HepG2 (cell line): ENCODE measurements around the gene TAPBP. TPM values are rescaled to one million over a fixed set of nuclear protein-coding genes. Genes with fewer than 3 reads are reported as not detected.

Experiments
- ATAC-seq: fragments of 200-7000 bp; cut with Tn5 transposase; 3 replicates; pipeline ENCODE4 v1.9.1; 2020; ENCODE audit warnings: mild to moderate bottlenecking, moderate library complexity
- BruUV-seq: library from RNA; stranded (reverse); fragments of 400-500 nt; replicated peaks from 2 replicates; lab custom pipeline; 2021; lab: Mats Ljungman, UMichigan
- CTCF ChIA-PET: fragments of 300-600 bp; formaldehyde crosslinking; extraction: SDS; loops from one replicate; lab custom pipeline; 2021; ENCODE audit warnings: low total read pairs, inconsistent platforms, low intra/inter-chr PET ratio; lab: Yijun Ruan, JAX
- POLR2A ChIA-PET: fragments of 350-600 bp; sonication (Branson Sonifier 250); formaldehyde crosslinking; loops from one replicate; lab custom pipeline; 2020; ENCODE audit warnings: antibody characterized with exemption, inconsistent platforms; lab: Yijun Ruan, JAX
- DNase-seq: peaks from one replicate; pipeline ENCODE4 v3.0.0-alpha.2; 2015; ENCODE audit warnings: low spot score
- FAIRE-seq: peaks from 3 replicates; lab custom pipeline; 2011; peaks lifted over from hg19 to GRCh38; lab: Jason Lieb, UNC
- H2AFZ ChIP-seq: one replicate; pipeline ENCODE4 v1.6.1; 2011; ENCODE audit warnings: low read length, inconsistent platforms
- H3K27ac ChIP-seq: fragments of 300-600 bp; 3 replicates; pipeline ENCODE4 v1.8.0; 2011; ENCODE audit warnings: mixed run types, mild to moderate bottlenecking, mixed read lengths, low read length, inconsistent platforms; ENCODE audit not compliant: insufficient read depth; ENCODE audit errors: extremely low read length
- H3K27me3 ChIP-seq, 2 experiments: fragments of 200-600 bp in 1 of 2; 2 replicates in 1 of 2; 3 replicates in 1 of 2; pipeline versions ENCODE4 v1.6.0 to v1.8.0; 2011; ENCODE audit warnings: low read length in 2 of 2, mild to moderate bottlenecking in 2 of 2, moderate library complexity in 2 of 2, inconsistent platforms in 1 of 2; ENCODE audit not compliant: insufficient read depth in 2 of 2, control insufficient read depth in 1 of 2
- H3K36me3 ChIP-seq, 2 experiments: fragments of 200-600 bp in 1 of 2; replicated peaks in 1 of 2; 2 replicates in 1 of 2; 3 replicates in 1 of 2; pipeline versions ENCODE4 v1.5.1 to v1.8.0; 2011; ENCODE audit warnings: low read length in 2 of 2, inconsistent platforms in 1 of 2; ENCODE audit not compliant: insufficient read depth in 2 of 2, control insufficient read depth in 1 of 2
- H3K4me1 ChIP-seq: 2 replicates; pipeline ENCODE4 v1.5.1; 2012; ENCODE audit warnings: low read length, inconsistent platforms; ENCODE audit not compliant: insufficient read depth
- H3K4me2 ChIP-seq: 2 replicates; pipeline ENCODE4 v1.6.0; 2011; ENCODE audit warnings: low read depth, low read length, inconsistent platforms
- H3K4me3 ChIP-seq, 3 experiments: fragments of 200-600 bp in 1 of 3; sonication (generic), shearing (Covaris generic) in 1 of 3; replicated peaks in 1 of 3; 2 replicates each; pipeline ENCODE4 v1.5.1; 2011 to 2016; ENCODE audit warnings: low read length in 3 of 3, inconsistent platforms in 2 of 3, low read depth in 2 of 3, mild to moderate bottlenecking in 2 of 3, control low read depth in 1 of 3, mixed read lengths in 1 of 3; ENCODE audit not compliant: insufficient read depth in 1 of 3
- H3K79me2 ChIP-seq: one replicate; pipeline ENCODE4 v1.6.1; 2011; ENCODE audit warnings: low read length, inconsistent platforms; ENCODE audit not compliant: insufficient read depth
- H3K9ac ChIP-seq: 2 replicates; pipeline ENCODE4 v1.6.0; 2011; ENCODE audit warnings: mild to moderate bottlenecking, low read depth, low read length, inconsistent platforms; ENCODE audit not compliant: insufficient read depth
- H3K9me3 ChIP-seq: 2 replicates; pipeline ENCODE4 v1.5.1; 2012; ENCODE audit warnings: mild to moderate bottlenecking, low read length
- H4K20me1 ChIP-seq: 2 replicates; pipeline ENCODE4 v1.6.0; 2011; ENCODE audit warnings: inconsistent platforms, mild to moderate bottlenecking, low read length, moderate library complexity; ENCODE audit not compliant: insufficient read depth
- CBX1 ChIP-seq: IDR thresholded peaks from one replicate; pipeline ENCODE4 v1.6.1; 2016; ENCODE audit warnings: antibody characterized with exemption, low read depth
- DNMT1 ChIP-seq: sonication (generic); formaldehyde crosslinking; IDR thresholded peaks from 2 replicates; pipeline ENCODE4 v1.5.1; 2020; ENCODE audit warnings: mild to moderate bottlenecking, missing genetic modification reagents
- EEA1 ChIP-seq: sonication (generic); formaldehyde crosslinking; IDR thresholded peaks from 2 replicates; pipeline ENCODE4 v1.5.1; 2020; ENCODE audit warnings: mild to moderate bottlenecking, missing genetic modification reagents, borderline replicate concordance
- KAT8 ChIP-seq: IDR thresholded peaks from 2 replicates; pipeline ENCODE4 v1.6.1; 2016; ENCODE audit warnings: missing genetic modification reagents, missing compliant biosample characterization
- NRL ChIP-seq: sonication (generic); formaldehyde crosslinking; IDR thresholded peaks from 2 replicates; pipeline ENCODE4 v1.5.0; 2020; ENCODE audit warnings: missing genetic modification reagents, mild to moderate bottlenecking, moderate library complexity, borderline replicate concordance
- POLR2G ChIP-seq: fragments of 200-400 bp; formaldehyde crosslinking; IDR thresholded peaks from 2 replicates; pipeline ENCODE4 v1.6.1; 2018; ENCODE audit warnings: mild to moderate bottlenecking, low read depth, low read length, moderate library complexity
- PTBP1 ChIP-seq: fragments of 200-400 bp; formaldehyde crosslinking; IDR thresholded peaks from 2 replicates; pipeline ENCODE4 v1.6.1; 2018; ENCODE audit warnings: low read length, low read depth; ENCODE audit not compliant: poor library complexity, severe bottlenecking
- SIX4 ChIP-seq: sonication (generic); formaldehyde crosslinking; IDR thresholded peaks from 2 replicates; pipeline ENCODE4 v1.4.0; 2020; ENCODE audit warnings: missing genetic modification reagents
- SKI ChIP-seq: fragments of 450-650 bp; IDR thresholded peaks from one replicate; pipeline ENCODE4 v1.6.1; 2018; ENCODE audit warnings: mild to moderate bottlenecking; ENCODE audit not compliant: partially characterized antibody
- SNAPC2 ChIP-seq: sonication (generic); formaldehyde crosslinking; IDR thresholded peaks from 2 replicates; pipeline ENCODE4 v1.8.1; 2022; ENCODE audit warnings: mild to moderate bottlenecking, missing genetic modification reagents
- ZIK1 ChIP-seq: sonication (generic); formaldehyde crosslinking; IDR thresholded peaks from 2 replicates; pipeline ENCODE4 v1.5.0; 2020; ENCODE audit warnings: mild to moderate bottlenecking, low read depth, missing genetic modification reagents, borderline replicate concordance
- ZNF274 ChIP-seq: sonication (generic); formaldehyde crosslinking; IDR thresholded peaks from 2 replicates; pipeline ENCODE4 v1.5.1; 2020; ENCODE audit warnings: mild to moderate bottlenecking, missing genetic modification reagents
- ZNF337 ChIP-seq: sonication (generic); formaldehyde crosslinking; IDR thresholded peaks from 2 replicates; pipeline ENCODE4 v1.5.1; 2020; ENCODE audit warnings: missing genetic modification reagents, low read depth, mild to moderate bottlenecking, borderline replicate concordance
- ZNF598 ChIP-seq: sonication (generic); formaldehyde crosslinking; IDR thresholded peaks from 2 replicates; pipeline ENCODE4 v1.5.1; 2020; ENCODE audit warnings: mild to moderate bottlenecking, missing genetic modification reagents, borderline replicate concordance
- ZNF737 ChIP-seq: sonication (generic); formaldehyde crosslinking; IDR thresholded peaks from 2 replicates; pipeline ENCODE4 v1.5.0; 2020; ENCODE audit warnings: missing genetic modification reagents, mild to moderate bottlenecking, borderline replicate concordance
- WGBS: methylation state at CpG from one replicate; pipeline ENCODE4 v1.1.6; 2017; ENCODE audit warnings: low lambda C conversion rate; 5-methylcytosine and 5-hydroxymethylcytosine counted together
- in situ Hi-C: cut with HindIII; loops from 2 replicates; pipeline ENCODE4 v1.10.0; 2017; ENCODE audit warnings: low pct_unique_long_range_greater_than_20kb; ENCODE audit not compliant: extremely low pct_ligation_motif_present
- intact Hi-C: fragments of 100-400 bp; cut with micrococcal nuclease; formaldehyde crosslinking; loops from one replicate; pipeline ENCODE4 v1.10.0; 2022; ENCODE audit not compliant: unreplicated experiment
- polyA plus RNA-seq, 8 experiments: library from polyadenylated mRNA; depleted of rRNA in 3 of 8; stranded (reverse) in 7 of 8; unstranded in 1 of 8; fragments of >200 nt; fragmentation: Illumina TruSeq in 4 of 8; extraction: Trizol in 4 of 8; gene quantifications; 2 replicates each; pipeline versions ENCODE4 v1.2.1 to v1.2.3, GENCODE V29; 2011 to 2016; ENCODE audit warnings: low read depth in 4 of 8, missing spikeins in 1 of 8, mixed read lengths in 1 of 8; ENCODE audit not compliant: insufficient read depth in 1 of 8
- total RNA-seq, 5 experiments: library from RNA; depleted of rRNA; stranded (reverse); fragments of >200 nt; fragmentation: Illumina TruSeq; extraction: Trizol; gene quantifications; 2 replicates each; pipeline ENCODE4 v1.2.3, GENCODE V29; 2016; ENCODE audit warnings: low read depth in 1 of 5
- TF ChIP-seq, protein P1 (sequence below): IDR thresholded peaks from 2 replicates; pipeline ENCODE4 v1.6.1; 2016; ENCODE audit warnings: low read depth, control low read depth
- TF ChIP-seq, protein P2 (sequence below): sonication (generic); formaldehyde crosslinking; IDR thresholded peaks from 2 replicates; pipeline ENCODE4 v1.4.0; 2020; ENCODE audit warnings: missing genetic modification reagents, borderline replicate concordance

The TAPBP gene
- total and polyA plus RNA-seq, 2 of the 13 experiments (the other 11 are each of a cell fraction or from before 2014, with no cell fraction given) = 27.4 to 32.3 TPM

- in situ Hi-C loops = loop anchor here (5.0 kb wide), 4 partner anchors 48 to 233 kb away; partner anchors contain the start of genes HSD17B8, RXRB and SLC39A7
- DNase-seq (no peak), ATAC-seq (peak; percentile 16), FAIRE-seq (no peak)
- Histone ChIP-seq H4K20me1 (no peaks in the 10 kb centered on the region), H3K27ac (peak overlapping the region; percentile 94), H3K36me3 (peaks cover 0 to 2% of the 10 kb centered on the region in 2 experiments; a peak in 4 of 5 replicates), H3K79me2 (no peaks in the 10 kb centered on the region), H3K4me2 (peak overlapping the region; percentile 100), H3K9ac (peak overlapping the region; percentile 96), H3K27me3 (no peaks in the 10 kb centered on the region; a peak in 1 of 5 replicates), H3K9me3 (no peaks in the 10 kb centered on the region), H2AFZ (no peak overlapping the region), H3K4me3 (peak overlapping the region; percentile 80 to 89 (median 86)), H3K4me1 (peaks cover 30% of the 10 kb centered on the region)
- ChIA-PET CTCF (interaction anchor here (1.5 to 2.3 kb wide), 2 partner anchors 88 to 235 kb away, joined by 9 to 16 read pairs; no protein-coding TSS in a partner anchor), POLR2A (interaction anchor here (0.6 to 5.1 kb wide), 30 partner anchors 11 to 278 kb away, joined by 3 to 94 read pairs (median 8); partner anchors contain the start of genes B3GALT4, CUTA, HSD17B8 and PFDN6)
- intact Hi-C loops = loop anchor here (1.0 to 2.0 kb wide), 5 partner anchors 49 to 235 kb away; partner anchors contain the start of genes RXRB and SLC39A7
- TSS peak; percentile 80 for BruUV-seq
- 16% methylated on average over 15 of the region's 15 CpGs for WGBS
- TF ChIP-seq KAT8 (CRISPR knock-in tag) = peak; percentile 17; the same call in 1 of the 2 replicates
- no peak for TF ChIP-seq SKI
- peak; percentile 37; the same call in 1 of the 2 replicates for TF ChIP-seq EEA1 (CRISPR knock-in tag)
- TF ChIP-seq ZNF598 (CRISPR knock-in tag) = 0 out of 2 replicates have a peak, but pooled peaks have one; percentile 9
- no peak for TF ChIP-seq SIX4 (CRISPR knock-in tag)
- 0 out of 2 replicates have a peak, but pooled peaks have one; percentile 36 for TF ChIP-seq DNMT1 (CRISPR knock-in tag)
- 0 out of 2 replicates have a peak, but pooled peaks have one; percentile 15 for TF ChIP-seq NRL
- 0 out of 2 replicates have a peak, but pooled peaks have one; percentile 27 for TF ChIP-seq ZNF337 (CRISPR knock-in tag)
- no peak for TF ChIP-seq POLR2G
- TF ChIP-seq PTBP1 = no peak
- TF ChIP-seq ZIK1 (CRISPR knock-in tag) = no peak
- no peak for TF ChIP-seq CBX1
- TF ChIP-seq, protein P1, sequence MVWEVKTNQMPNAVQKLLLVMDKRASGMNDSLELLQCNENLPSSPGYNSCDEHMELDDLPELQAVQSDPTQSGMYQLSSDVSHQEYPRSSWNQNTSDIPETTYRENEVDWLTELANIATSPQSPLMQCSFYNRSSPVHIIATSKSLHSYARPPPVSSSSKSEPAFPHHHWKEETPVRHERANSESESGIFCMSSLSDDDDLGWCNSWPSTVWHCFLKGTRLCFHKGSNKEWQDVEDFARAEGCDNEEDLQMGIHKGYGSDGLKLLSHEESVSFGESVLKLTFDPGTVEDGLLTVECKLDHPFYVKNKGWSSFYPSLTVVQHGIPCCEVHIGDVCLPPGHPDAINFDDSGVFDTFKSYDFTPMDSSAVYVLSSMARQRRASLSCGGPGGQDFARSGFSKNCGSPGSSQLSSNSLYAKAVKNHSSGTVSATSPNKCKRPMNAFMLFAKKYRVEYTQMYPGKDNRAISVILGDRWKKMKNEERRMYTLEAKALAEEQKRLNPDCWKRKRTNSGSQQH (CRISPR knock-in tag) = peak; percentile 20; the same call in 1 of the 2 replicates
- TF ChIP-seq, protein P2, sequence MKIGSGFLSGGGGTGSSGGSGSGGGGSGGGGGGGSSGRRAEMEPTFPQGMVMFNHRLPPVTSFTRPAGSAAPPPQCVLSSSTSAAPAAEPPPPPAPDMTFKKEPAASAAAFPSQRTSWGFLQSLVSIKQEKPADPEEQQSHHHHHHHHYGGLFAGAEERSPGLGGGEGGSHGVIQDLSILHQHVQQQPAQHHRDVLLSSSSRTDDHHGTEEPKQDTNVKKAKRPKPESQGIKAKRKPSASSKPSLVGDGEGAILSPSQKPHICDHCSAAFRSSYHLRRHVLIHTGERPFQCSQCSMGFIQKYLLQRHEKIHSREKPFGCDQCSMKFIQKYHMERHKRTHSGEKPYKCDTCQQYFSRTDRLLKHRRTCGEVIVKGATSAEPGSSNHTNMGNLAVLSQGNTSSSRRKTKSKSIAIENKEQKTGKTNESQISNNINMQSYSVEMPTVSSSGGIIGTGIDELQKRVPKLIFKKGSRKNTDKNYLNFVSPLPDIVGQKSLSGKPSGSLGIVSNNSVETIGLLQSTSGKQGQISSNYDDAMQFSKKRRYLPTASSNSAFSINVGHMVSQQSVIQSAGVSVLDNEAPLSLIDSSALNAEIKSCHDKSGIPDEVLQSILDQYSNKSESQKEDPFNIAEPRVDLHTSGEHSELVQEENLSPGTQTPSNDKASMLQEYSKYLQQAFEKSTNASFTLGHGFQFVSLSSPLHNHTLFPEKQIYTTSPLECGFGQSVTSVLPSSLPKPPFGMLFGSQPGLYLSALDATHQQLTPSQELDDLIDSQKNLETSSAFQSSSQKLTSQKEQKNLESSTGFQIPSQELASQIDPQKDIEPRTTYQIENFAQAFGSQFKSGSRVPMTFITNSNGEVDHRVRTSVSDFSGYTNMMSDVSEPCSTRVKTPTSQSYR (CRISPR knock-in tag) = no peak
- TF ChIP-seq ZNF737 (CRISPR knock-in tag) = 0 out of 2 replicates have a peak, but pooled peaks have one; percentile 68
- TF ChIP-seq SNAPC2 (CRISPR knock-in tag) = 0 out of 2 replicates have a peak, but pooled peaks have one; percentile 21
- TF ChIP-seq ZNF274 = peak; percentile 48; the same call in 1 of the 2 replicates
Measured at GRCh38 chr6:33249732-33250630, 63.9 kb downstream of the TAPBP start.
